ENCODE results near the gene NDUFV1.
A peak's percentile ranks its signal among the peaks of the same experiment; 100 is the strongest.
"Not testable (repeated sequence)": the region's sequence is repeated elsewhere in the genome, so short reads cannot be mapped to it uniquely, and the experiment has no call there.

NDUFV1 gene

DNA sequence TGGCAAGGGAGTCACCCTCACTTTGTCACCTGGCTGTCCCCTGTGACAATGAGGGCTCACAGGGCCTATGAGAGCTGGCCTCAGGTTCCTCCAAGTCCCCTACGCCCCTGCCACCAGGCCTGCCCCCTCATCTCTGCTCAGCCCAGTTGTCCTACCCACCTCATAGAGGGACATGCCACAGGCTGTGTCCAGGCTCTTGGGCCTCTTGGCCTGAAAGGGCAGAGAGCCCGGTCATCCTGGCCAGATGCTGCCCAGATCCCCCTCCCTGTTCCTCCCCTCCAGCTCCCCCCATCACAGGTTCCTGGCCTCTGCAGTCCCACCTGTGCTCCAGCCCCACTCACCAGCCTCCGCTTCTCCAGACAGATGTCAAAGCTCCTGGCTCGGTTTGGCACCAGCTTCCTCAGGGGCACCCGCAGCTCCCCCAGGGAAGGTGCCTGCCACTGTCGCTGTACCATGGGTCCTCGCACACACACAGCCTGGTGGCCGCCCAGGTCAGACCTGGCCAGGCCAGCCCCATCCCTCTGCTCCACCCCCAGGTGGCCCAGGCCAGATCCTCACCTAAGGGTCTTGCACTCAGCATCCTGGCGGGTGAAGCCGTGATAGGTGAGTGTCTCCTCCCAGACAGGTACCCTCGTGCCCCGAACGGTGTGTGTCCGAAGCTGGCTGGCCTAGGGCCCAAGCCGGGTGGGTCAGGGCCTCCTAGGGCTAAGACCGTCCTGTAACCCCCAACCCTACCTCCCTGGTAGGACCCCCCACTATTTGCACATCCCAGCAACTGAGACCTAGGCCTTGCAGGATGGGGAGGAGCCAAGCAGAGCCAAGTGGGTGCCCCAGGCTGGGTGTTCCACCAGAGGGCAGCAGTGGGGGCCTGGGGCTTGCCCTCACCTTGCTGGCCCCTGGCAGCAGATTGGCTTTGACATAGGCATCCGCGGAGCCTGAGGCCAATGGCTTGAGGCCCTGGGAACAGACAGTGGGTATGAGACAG, 8.3 kb downstream of the NDUFV1 start:
- H3K27ac ChIP-seq, result 0 out of 2 replicates have a peak overlapping the region, but pooled peaks have one; percentile 37

GRCh38 chr11:67615728-67616430, 9.1 kb downstream of the NDUFV1 start:
- TF ChIP-seq CTCF (IDR thresholded peaks at IDR 0.05) (peak; percentile 45), ZFX (IDR thresholded peaks at IDR 0.05; ENCODE audit: borderline replicate concordance) (no peak)
- H3K27ac ChIP-seq, result no peak overlapping the region

More for the DNA sequence above, 8.3 kb downstream of the NDUFV1 start:
- TF ChIP-seq CTCF (IDR thresholded peaks at IDR 0.05) (peak; percentile 80), ZFX (IDR thresholded peaks at IDR 0.05; ENCODE audit: borderline replicate concordance) (no peak)

DNA sequence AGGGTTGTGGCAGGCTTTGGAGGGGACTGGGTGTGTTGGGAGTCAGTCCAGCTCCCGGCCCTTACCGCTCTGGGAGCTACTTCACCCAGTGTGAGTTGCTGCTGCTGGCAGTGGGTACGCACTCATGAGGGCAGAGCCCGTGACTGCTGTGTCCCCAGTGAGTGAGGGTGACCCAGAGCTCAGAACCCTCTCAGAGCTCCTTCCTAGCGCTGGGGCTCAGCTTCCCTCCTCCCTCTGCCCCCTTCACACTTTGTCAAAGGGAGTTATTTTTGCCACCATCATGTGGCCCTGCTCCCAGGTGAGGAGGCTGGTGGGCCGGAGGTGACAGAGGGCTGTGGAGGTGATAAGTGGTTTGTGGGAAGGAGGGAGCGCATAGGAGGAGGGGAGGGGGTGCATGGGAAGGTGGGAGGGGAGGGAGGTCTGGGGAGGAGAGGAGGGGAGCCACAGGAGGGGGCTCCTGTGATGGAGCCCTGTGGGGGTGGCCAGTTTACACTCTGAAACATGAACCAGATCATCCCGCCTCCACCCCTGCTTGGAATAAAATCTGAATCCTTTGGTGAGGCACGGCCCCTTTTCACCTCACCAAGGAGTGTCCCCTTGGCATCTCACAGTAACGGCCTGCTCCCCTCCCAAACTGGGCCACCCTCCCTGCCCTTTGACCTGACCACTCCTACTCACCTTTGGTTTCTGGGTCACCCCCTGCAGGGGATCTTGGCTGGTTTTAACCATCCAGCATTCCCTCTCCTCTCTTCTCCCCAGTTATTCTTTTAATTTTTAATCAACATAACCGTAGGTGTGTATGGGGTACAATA, 9.9 kb downstream of the NDUFV1 start:
- TF ChIP-seq ZFX (IDR thresholded peaks at IDR 0.05; ENCODE audit: borderline replicate concordance) (no peak), CTCF (IDR thresholded peaks at IDR 0.05) (no peak)
- no peak overlapping the region for H3K27ac ChIP-seq

- no peak overlapping the region for H3K27ac ChIP-seq
- TF ChIP-seq CTCF (IDR thresholded peaks at IDR 0.05) (no peak), ZFX (IDR thresholded peaks at IDR 0.05; ENCODE audit: borderline replicate concordance) (no peak)
These were observed 10.7 kb downstream of the NDUFV1 start for GRCh38 chr11:67617243-67617953.

GRCh38 chr11:67618901-67619659, 12.3 kb downstream of the NDUFV1 start:
- H3K27ac ChIP-seq, result not testable (repeated sequence)

GRCh38 chr11:67619683-67620618, 13.2 kb downstream of the NDUFV1 start:
- H3K27ac ChIP-seq, result peak overlapping the region; percentile 50

DNA sequence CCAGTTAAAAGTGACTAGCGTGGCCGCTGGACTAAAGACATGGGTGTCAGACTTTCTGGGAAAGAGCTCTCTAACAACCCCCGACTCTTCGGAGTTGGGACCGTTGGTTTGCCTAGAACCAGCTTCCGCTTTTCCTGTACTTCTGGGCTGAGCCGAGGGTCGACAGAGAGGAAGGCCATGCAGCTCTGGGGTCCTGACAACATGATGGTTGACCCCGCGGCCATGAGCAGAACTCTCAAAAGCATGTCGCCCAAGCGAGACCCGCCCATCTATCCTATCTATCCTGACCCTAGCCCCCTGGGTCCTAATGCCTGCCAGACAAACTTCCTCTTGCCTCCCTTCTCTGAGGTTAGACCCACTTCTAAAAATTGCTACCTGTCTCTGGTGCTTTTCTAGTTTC, 13.9 kb downstream of the NDUFV1 start:
- peak overlapping the region; percentile 50 for H3K27ac ChIP-seq

DNA sequence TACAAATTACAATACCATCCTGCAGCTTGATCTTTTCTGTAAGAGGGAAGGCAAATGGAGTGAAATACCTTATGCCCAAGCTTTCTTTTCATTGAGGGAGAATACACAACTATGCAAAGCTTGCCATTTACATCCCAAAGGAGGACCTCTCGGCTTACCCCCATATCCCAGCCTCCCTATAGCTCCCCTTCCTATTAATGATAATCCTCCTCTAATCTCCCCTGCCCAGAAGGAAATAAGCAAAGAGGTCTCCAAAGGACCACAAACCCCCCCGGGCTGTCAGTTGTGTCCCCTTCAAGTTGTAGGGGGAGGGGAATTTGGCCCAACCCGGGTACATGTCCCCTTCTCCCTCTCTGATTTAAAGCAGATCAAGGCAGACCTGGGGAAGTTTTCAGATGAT, 15.2 kb downstream of the NDUFV1 start:
- not testable (repeated sequence) for H3K27ac ChIP-seq

- not testable (repeated sequence) for H3K27ac ChIP-seq
These were observed 16.2 kb downstream of the NDUFV1 start for GRCh38 chr11:67622905-67623304.

- not testable (repeated sequence) for H3K27ac ChIP-seq
These were observed 17.1 kb downstream of the NDUFV1 start for GRCh38 chr11:67623795-67624194.

GRCh38 chr11:67626131-67626833, 19.5 kb downstream of the NDUFV1 start:
- peak overlapping the region; percentile 93 for H3K27ac ChIP-seq
